Measurements from ENCODE around the gene CLCN5. TPM values are rescaled to one million over a fixed set of nuclear protein-coding genes. Genes with fewer than 3 reads are reported as not detected.

Gene CLCN5
- total RNA-seq, 1 donor from 2014 or later, result 3.3 TPM

- no peak for DNase-seq (ENCODE audit: low read depth)
- TF ChIP-seq CTCF (conservative IDR thresholded peaks at IDR 0.05; ENCODE audit: low read depth, low read length), result no peak
- H3K4me3 ChIP-seq (ENCODE audit: low read depth, low read length), result no peak overlapping the region
These were observed 71.3 kb downstream of the CLCN5 start for GRCh38 chrX:49993661-49994060.

- no peak for TF ChIP-seq CTCF (conservative IDR thresholded peaks at IDR 0.05; ENCODE audit: low read depth, low read length)
- H3K4me3 ChIP-seq (ENCODE audit: low read depth, low read length), result no peak overlapping the region
- DNase-seq (ENCODE audit: low read depth), result peak; percentile 29
These were observed 72.8 kb downstream of the CLCN5 start for GRCh38 chrX:49995107-49995731.

- H3K4me3 ChIP-seq (ENCODE audit: low read depth, low read length), result no peak overlapping the region
- DNase-seq (ENCODE audit: low read depth), result no peak
- TF ChIP-seq CTCF (conservative IDR thresholded peaks at IDR 0.05; ENCODE audit: low read depth, low read length), result no peak
These were observed 73.5 kb downstream of the CLCN5 start for GRCh38 chrX:49995795-49996455.

- no peak for TF ChIP-seq CTCF (conservative IDR thresholded peaks at IDR 0.05; ENCODE audit: low read depth, low read length)
- DNase-seq (ENCODE audit: low read depth), result no peak
- no peak overlapping the region for H3K4me3 ChIP-seq (ENCODE audit: low read depth, low read length)
These were observed 74.1 kb downstream of the CLCN5 start for GRCh38 chrX:49996474-49996873.

- DNase-seq (ENCODE audit: low read depth), result no peak
- no peak for TF ChIP-seq CTCF (conservative IDR thresholded peaks at IDR 0.05; ENCODE audit: low read depth, low read length)
- no peak overlapping the region for H3K4me3 ChIP-seq (ENCODE audit: low read depth, low read length)
These were observed 76.7 kb downstream of the CLCN5 start for GRCh38 chrX:49999087-49999486.

GRCh38 chrX:50000937-50001542 is 78.6 kb downstream of the CLCN5 start:
- no peak for DNase-seq (ENCODE audit: low read depth)
- no peak for TF ChIP-seq CTCF (conservative IDR thresholded peaks at IDR 0.05; ENCODE audit: low read depth, low read length)
- H3K4me3 ChIP-seq (ENCODE audit: low read depth, low read length), result no peak overlapping the region
